GM12878 (cell line): ENCODE measurements around the gene NEK10.

Experiments used
- CHD4 ChIP-seq: fragments of 200-600 bp; sonication (generic); IDR thresholded peaks from 2 replicates; pipeline ENCODE4 v1.6.1; 2016; ENCODE audit warnings: mild to moderate bottlenecking
- GABPA ChIP-seq: IDR thresholded peaks from 2 replicates; pipeline ENCODE4 v1.6.1; 2014; ENCODE audit warnings: antibody characterized with exemption, low read depth, mild to moderate bottlenecking, inconsistent platforms
- POLR2A ChIP-seq: IDR thresholded peaks from 2 replicates; pipeline ENCODE4 v1.6.1; 2011; ENCODE audit warnings: low read depth, mild to moderate bottlenecking, low read length

DNA sequence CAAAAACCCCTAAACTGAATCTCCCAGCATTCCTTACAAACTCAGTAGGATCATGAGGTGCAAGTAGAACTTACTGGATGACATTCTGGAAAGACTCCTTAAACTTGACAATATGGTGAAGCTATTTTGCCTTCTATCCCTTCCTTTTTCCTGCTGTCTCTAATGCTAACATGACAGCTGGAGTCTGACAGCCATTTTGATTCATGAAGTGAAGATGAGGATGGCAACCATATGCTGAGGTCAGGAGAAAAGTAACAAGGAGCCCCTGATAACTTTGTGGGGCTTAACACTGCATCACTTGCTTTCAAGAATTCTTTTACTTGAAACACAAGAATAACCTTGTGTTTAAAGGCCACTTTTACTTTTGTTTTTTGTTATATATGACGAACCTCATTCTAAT lies 15.0 kb upstream of the NEK10 start:
- no peak for TF ChIP-seq CHD4
- TF ChIP-seq GABPA: no peak
- TF ChIP-seq POLR2A: no peak
